GM15510 (cell line): Measurements from ENCODE around the gene AOAH.

Experiments used
- POLR2A ChIP-seq: IDR thresholded peaks from 3 replicates; pipeline ENCODE4 v1.6.1; 2011; ENCODE audit warnings: borderline replicate concordance; ENCODE audit not compliant: insufficient read length; ENCODE audit errors: extremely low read depth

Gene AOAH

GRCh38 chr7:36747280-36748016 is 23.2 kb upstream of the AOAH start:
- TF ChIP-seq POLR2A, result no peak

- TF ChIP-seq POLR2A, result no peak
Observed at GRCh38 chr7:36746347-36746746, 22.1 kb upstream of the AOAH start.

- no peak for TF ChIP-seq POLR2A
Observed at GRCh38 chr7:36742911-36743775, 18.8 kb upstream of the AOAH start.

DNA sequence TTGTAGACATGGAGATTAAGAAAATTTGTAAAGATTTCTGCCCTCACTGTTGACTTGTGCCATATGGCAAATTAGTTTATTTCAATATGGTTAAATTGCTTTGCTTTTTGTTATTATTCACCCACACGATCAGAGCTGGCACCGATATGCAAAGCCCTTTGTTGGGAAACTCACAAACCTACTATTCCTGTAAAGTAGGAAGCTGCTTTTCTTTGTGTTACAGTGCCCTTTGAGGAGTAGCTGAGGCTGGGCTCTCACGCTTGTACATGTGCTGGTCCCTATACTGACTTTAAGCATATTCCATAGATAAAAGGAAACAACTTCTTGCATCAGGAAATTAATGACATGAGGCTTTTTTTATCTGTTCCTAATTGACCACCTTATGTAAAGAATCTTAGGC is 17.6 kb upstream of the AOAH start:
- no peak for TF ChIP-seq POLR2A

DNA sequence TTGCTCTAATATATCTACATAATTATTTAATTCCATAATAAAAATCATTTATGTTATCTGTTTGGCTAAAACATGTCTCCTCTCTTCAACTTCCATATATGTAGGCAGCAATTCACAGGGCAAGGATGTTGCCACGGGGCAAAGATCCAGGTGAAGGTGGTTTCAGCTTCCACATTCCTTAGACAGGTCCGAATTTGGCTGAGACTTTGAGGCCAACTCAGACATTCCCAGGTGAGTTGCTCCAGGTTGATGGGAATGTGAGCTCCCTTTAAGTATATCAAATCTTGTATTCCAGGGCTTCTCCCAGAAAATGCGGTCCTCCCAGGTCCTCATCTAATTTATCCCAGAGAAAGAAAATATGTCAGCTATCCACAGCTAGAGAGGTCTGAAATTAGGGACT is 15.1 kb upstream of the AOAH start:
- TF ChIP-seq POLR2A, result no peak

GRCh38 chr7:36736899-36737211 is 12.6 kb upstream of the AOAH start:
- no peak for TF ChIP-seq POLR2A

- TF ChIP-seq POLR2A, result no peak
Observed at GRCh38 chr7:36736090-36736898, 12.0 kb upstream of the AOAH start.

DNA sequence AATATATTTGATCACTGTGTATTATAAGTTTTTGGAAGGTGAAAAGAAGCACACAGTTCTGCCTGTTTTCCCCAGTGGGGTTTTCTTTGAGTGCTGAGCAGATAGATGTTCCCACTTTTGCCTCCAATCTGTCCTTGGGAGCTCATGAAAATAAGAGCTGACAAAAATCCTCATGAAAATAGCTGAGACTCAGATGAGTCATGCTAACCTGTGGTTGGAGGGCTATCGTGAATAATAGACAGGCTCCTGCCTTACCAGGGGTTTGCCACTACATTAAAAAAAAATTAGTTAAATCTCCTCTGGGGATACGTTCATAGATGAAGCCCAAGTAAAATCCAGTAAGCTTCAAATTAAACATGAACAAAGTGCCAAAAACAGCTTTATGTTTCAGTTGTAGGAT is 10.9 kb upstream of the AOAH start:
- no peak for TF ChIP-seq POLR2A

DNA sequence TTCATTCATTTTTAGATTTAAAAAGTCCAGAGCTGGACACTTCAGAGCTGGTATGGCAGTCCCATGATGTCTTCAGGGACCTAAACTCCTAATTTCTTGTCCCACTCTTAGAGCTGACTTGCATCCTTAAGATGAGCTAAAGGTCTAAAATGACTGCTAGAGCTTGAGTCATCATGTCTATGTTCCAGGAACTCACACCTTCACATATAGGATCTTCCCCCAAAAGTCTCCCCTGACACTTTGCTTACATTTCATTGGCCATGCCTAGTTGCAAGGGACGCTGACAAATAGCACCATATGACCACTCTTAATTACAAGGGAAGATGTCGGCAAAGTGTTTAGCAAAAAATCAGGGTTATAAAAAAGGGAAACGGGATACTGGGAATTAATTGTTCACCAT is 10.4 kb upstream of the AOAH start:
- TF ChIP-seq POLR2A, result no peak

DNA sequence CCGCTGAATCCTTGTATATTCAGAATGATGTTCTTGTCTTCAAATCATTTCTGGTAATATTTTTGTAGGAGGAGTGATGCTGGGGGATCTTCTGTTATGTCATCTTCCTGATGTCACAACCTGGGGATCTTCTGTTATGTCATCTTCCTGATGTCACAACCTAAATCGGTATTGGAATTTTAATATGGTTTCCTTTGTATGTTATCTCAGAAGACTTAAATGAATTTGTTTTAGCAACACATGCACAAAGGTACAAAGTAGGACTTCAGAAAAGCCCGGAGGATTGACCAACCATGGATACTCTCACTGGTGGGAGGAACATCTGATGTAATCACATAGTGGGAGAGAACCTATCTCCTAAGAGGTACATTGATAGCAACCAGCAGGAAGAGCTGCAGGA is 9.1 kb upstream of the AOAH start:
- no peak for TF ChIP-seq POLR2A

DNA sequence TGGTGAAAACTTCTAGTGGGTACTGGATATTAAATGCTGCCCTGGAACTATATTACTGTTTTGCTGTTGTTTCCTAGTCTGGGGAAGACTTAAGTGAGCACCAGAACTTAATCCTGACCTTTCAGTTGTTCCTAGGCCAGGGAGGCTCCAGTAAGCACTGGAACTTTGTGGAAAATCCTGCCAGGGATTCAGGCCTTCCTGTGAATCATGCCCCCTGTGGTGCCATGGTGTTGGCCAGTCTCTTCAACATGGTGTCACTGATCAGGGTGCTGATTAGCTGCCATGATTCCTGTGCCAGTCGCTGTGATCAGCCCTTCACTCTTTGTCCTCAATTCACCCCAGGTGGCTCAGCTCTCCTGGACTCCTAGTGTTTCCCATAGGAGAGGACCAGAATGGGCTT is 8.5 kb upstream of the AOAH start:
- no peak for TF ChIP-seq POLR2A

GRCh38 chr7:36730046-36730445 is 5.8 kb upstream of the AOAH start:
- TF ChIP-seq POLR2A, result no peak

- no peak for TF ChIP-seq POLR2A
Observed at GRCh38 chr7:36728143-36728542, 3.8 kb upstream of the AOAH start.

DNA sequence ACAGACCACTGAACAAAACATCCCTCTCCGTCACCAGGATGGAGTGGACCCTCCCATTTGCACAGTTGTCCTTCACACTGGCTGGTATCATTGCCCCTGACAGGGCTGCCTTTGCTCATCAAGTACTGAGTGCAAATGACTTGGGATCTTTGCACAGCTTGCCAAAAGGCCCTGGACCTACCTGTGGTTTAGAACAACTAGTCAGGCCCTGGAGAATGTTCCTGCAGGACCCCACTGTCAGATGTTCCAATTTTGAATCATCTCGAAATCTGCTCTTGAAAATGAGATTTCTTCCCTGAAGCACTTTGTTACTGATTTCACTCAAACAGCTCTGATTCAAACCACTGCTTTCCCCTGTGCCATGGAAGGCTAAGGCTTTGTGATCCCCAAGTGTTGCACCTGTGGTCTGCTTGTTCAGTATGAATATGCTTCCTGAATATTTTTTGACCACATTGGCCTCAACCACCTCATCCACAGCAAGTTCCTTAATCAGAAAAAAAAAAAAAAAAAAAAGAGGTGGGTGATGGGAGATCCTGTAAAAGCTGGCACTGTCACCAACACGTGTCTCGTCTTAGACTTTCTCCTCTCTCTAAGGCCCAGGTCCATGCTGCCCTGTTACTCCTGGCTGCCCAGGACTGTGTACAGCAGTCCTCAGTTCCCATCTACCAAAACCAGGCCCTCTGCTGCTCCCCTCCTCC is 2.7 kb upstream of the AOAH start:
- no peak for TF ChIP-seq POLR2A

GRCh38 chr7:36726311-36726710 is 2.0 kb upstream of the AOAH start:
- no peak for TF ChIP-seq POLR2A

- TF ChIP-seq POLR2A, result no peak
Observed at GRCh38 chr7:36724996-36725395, 702 bp upstream of the AOAH start.

DNA sequence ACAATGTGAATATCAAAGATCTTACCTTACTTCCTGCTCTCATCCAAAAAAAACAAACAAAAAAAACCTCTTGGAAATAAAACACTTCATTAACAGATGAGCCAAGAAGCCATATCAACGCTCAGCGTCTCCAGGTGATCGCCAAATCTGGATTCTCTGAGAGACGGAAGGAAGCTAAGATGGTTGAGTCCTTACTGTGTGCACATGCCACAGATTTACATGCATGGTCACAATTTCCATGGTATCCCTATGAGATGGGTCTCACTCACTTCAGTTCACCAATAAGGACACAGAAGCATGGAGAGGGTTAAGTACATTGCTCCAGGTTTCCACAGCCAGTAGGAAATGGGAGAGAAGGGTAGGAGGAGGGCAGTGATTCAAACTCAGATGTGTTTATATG is 1.0 kb downstream of the AOAH start:
- no peak for TF ChIP-seq POLR2A
